Activated gamma-delta T cell treated with anti-CD3 and anti-CD28 coated beads, Interleukin-2, amount 50 U/mL, for 16 hours (primary cell): ENCODE data around the gene CFAP97D1.
"Not testable (repeated sequence)": the region's sequence is repeated elsewhere in the genome, so short reads cannot be mapped to it uniquely, and the experiment has no call there.

Source experiments
- DNase-seq: peaks from one replicate; pipeline ENCODE4 v3.0.0-alpha.2; 2020; ENCODE audit warnings: low read depth

The CFAP97D1 gene

DNA sequence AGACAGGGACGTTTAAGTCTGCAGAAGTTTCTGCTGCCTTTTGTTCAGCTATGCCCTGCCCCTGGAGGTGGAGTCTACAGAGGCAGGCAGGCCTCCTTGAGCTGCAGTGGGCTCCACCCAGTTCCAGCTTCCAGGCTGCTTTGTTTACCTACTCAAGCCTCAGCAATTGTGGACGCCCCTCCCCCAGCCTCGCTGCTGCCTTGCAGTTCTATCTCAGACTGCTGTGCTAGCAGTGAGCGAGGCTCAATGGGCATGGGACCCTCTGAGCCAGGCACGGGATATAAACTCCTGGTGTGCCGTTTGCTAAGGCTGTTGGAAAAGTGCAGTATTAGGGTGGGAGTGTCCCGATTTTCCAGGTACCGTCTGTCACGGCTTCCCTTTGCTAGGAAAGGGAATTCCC is 17.8 kb downstream of the CFAP97D1 start:
- DNase-seq, result not testable (repeated sequence)

DNA sequence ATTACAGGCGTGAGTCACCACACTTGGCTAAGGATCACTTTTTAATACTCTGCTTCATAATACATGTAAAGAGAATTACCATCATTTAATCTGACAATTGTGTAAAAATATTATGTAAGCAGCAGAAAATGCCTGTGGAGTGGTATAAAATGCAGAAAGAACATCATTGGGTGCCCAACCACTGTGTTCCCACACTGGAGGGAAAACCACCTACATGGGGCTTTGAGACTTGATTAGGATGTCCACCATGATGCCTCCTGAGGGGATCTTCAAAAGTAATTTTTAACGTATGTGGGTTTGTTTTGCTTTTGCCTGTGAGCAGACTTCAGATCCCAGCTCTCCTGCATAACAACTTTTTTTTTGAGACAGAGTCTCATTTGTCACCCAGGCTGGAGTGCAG is 18.8 kb downstream of the CFAP97D1 start:
- no peak for DNase-seq

- DNase-seq, result no peak
Measured at GRCh38 chr17:43800736-43801135, 20.5 kb downstream of the CFAP97D1 start.

- no peak for DNase-seq
Measured at GRCh38 chr17:43801844-43802243, 21.6 kb downstream of the CFAP97D1 start.

GRCh38 chr17:43803758-43804157 is 23.5 kb downstream of the CFAP97D1 start:
- no peak for DNase-seq

GRCh38 chr17:43805117-43805516 is 24.9 kb downstream of the CFAP97D1 start:
- no peak for DNase-seq

- no peak for DNase-seq
Measured at GRCh38 chr17:43808076-43808475, 27.8 kb downstream of the CFAP97D1 start.

GRCh38 chr17:43809121-43809520 is 28.9 kb downstream of the CFAP97D1 start:
- no peak for DNase-seq

DNA sequence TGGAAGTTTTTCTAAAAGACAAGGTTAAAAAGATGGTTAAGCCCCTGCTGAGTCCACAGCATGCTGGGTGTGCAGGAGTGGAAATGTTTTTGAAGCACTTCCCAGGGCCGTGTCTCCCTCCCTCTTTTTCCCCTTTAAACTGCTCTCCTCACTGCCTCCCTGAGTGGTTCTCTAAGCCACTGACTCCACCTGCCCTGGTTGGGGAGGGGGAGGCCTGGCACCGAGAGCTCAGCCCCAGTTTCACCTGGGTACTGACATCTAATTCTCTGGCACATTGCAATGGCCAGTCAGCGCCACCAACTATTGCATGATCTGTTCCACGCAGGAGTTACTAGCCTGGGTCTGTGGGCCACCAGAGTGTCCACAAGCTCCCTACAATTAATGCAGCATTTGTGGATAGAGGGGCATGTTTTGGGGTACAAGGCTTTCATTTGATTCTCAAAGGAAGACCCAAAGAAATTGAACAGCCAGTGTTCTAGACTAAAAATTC is 30.0 kb downstream of the CFAP97D1 start:
- no peak for DNase-seq

GRCh38 chr17:43810823-43811222 is 30.6 kb downstream of the CFAP97D1 start:
- no peak for DNase-seq

GRCh38 chr17:43812396-43813265 is 32.4 kb downstream of the CFAP97D1 start:
- no peak for DNase-seq

- DNase-seq, result no peak
Measured at GRCh38 chr17:43813386-43813785, 33.2 kb downstream of the CFAP97D1 start.

DNA sequence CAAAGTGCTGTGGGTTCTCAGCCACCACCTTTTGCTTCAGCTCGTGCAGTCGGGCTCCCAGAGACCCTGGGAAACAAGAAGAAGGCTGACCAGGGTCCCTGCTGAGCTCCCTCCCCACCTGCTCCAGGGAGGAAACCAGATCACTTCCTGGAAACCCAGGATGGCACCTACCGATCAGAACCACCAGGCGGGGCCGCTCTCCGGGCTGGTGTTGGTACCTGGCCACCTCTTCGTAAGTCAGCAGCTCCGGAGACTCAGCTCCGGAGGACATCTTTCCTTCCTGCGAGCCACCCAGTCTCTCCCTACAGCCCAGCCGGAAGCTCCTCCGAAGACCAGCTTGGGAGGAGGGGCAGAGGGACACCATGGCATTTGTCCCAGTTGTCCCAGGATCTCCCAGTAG is 33.8 kb downstream of the CFAP97D1 start:
- DNase-seq, result no peak

- DNase-seq, result no peak
Measured at GRCh38 chr17:43814714-43815113, 34.5 kb downstream of the CFAP97D1 start.

- no peak for DNase-seq
Measured at GRCh38 chr17:43816336-43817320, 36.4 kb downstream of the CFAP97D1 start.

GRCh38 chr17:43817826-43818225 is 37.6 kb downstream of the CFAP97D1 start:
- no peak for DNase-seq

DNA sequence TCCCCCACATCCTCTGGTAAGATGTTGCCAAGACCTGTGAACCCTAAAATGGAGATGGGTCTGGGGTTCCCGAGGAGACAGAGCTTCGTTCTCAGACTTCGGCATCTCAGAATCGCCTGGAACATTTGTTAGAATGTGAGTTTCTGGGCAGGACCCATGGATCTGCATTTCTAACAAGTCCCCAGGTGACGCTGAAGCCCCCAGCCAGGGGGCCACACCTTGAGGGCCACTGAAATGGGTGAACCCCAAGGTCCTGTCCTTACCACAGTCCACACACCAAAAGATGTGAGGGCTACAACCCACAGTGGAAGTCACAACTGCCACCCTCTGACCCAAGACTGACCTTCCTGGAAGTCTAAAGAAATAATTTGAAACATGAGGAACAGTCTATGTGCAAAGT is 38.7 kb downstream of the CFAP97D1 start:
- no peak for DNase-seq

- DNase-seq, result no peak
Measured at GRCh38 chr17:43820759-43821158, 40.5 kb downstream of the CFAP97D1 start.

GRCh38 chr17:43822570-43823190 is 42.4 kb downstream of the CFAP97D1 start:
- no peak for DNase-seq

- DNase-seq, result no peak
Measured at GRCh38 chr17:43823350-43824084, 43.3 kb downstream of the CFAP97D1 start.

GRCh38 chr17:43825567-43825966 is 45.3 kb downstream of the CFAP97D1 start:
- no peak for DNase-seq
